Measurements from ENCODE around the gene EXOC3L4. TPM values are rescaled to one million over a fixed set of nuclear protein-coding genes. Genes with fewer than 3 reads are reported as not detected.

The EXOC3L4 gene
- total RNA-seq, 1 experiment from 2014 or later, result 1.4 TPM

- CTCF ChIA-PET, result no interaction called here
- no peak overlapping the region for H3K27ac ChIP-seq (ENCODE audit: low read length)
- H2AFZ ChIP-seq (ENCODE audit: low read length), result no peak overlapping the region
- no peaks in the 10 kb centered on the region for H3K36me3 ChIP-seq (ENCODE audit: low read depth, low read length)
- H3F3A ChIP-seq (ENCODE audit: low read length, unreplicated experiment), result no peaks in the 10 kb centered on the region
- no peak overlapping the region for H3K4me3 ChIP-seq (ENCODE audit: low read length)
- BruUV-seq (replicated peaks), result no TSS peak
- H3K79me2 ChIP-seq (ENCODE audit: low read length), result no peaks in the 10 kb centered on the region
- ATAC-seq (no peak), DNase-seq (no peak)
- peaks cover 7% of the 10 kb centered on the region; the same call in 1 of the 2 replicates for H3K27me3 ChIP-seq (ENCODE audit: low read length)
- H3K9ac ChIP-seq (ENCODE audit: low read length), result no peak overlapping the region
- no peaks in the 10 kb centered on the region for H3K9me2 ChIP-seq (replicated peaks; ENCODE audit: low read length)
- H4K20me1 ChIP-seq (ENCODE audit: low read length), result no peaks in the 10 kb centered on the region
- H3K4me1 ChIP-seq (ENCODE audit: insufficient read depth, low read length), result peaks cover 15% of the 10 kb centered on the region; the same call in 1 of the 2 replicates
- H3K4me2 ChIP-seq (ENCODE audit: low read length), result no peak overlapping the region
- intact Hi-C loops (cut with micrococcal nuclease), result no loop called here
- POLR2A ChIA-PET (ENCODE audit: unreplicated experiment), result no interaction called here
- H3K9me3 ChIP-seq (ENCODE audit: low read length), result no peaks in the 10 kb centered on the region
- TF ChIP-seq EZH2 (IDR thresholded peaks at IDR 0.05; ENCODE audit: low read length, unreplicated experiment) (no peak), EZH2phosphoT487 (IDR thresholded peaks at IDR 0.05; ENCODE audit: borderline replicate concordance, low read length) (no peak), CTCF (conservative IDR thresholded peaks at IDR 0.05; ENCODE audit: low read depth, low read length) (no peak)
Measured at GRCh38 chr14:103101963-103102688, 7.6 kb downstream of the EXOC3L4 start.

GRCh38 chr14:103102689-103103260, 8.2 kb downstream of the EXOC3L4 start:
- Histone ChIP-seq H3K4me2 (ENCODE audit: low read length) (no peak overlapping the region), H3F3A (ENCODE audit: low read length, unreplicated experiment) (no peaks in the 10 kb centered on the region), H3K4me3 (ENCODE audit: low read length) (no peak overlapping the region), H3K4me1 (ENCODE audit: insufficient read depth, low read length) (peaks cover 15% of the 10 kb centered on the region; the same call in 1 of the 2 replicates), H3K27ac (ENCODE audit: low read length) (no peak overlapping the region), H4K20me1 (ENCODE audit: low read length) (no peaks in the 10 kb centered on the region), H3K36me3 (ENCODE audit: low read depth, low read length) (no peaks in the 10 kb centered on the region), H3K9me3 (ENCODE audit: low read length) (no peaks in the 10 kb centered on the region), H3K27me3 (ENCODE audit: low read length) (peaks cover 7% of the 10 kb centered on the region; the same call in 1 of the 2 replicates), H3K9ac (ENCODE audit: low read length) (no peak overlapping the region), H3K79me2 (ENCODE audit: low read length) (no peaks in the 10 kb centered on the region), H2AFZ (ENCODE audit: low read length) (no peak overlapping the region), H3K9me2 (replicated peaks; ENCODE audit: low read length) (no peaks in the 10 kb centered on the region)
- ChIA-PET POLR2A (ENCODE audit: unreplicated experiment) (no interaction called here), CTCF (no interaction called here)
- TF ChIP-seq EZH2 (IDR thresholded peaks at IDR 0.05; ENCODE audit: low read length, unreplicated experiment), result no peak
- BruUV-seq (replicated peaks), result no TSS peak
- no peak for DNase-seq
- intact Hi-C loops (cut with micrococcal nuclease), result no loop called here
- ATAC-seq, result no peak

GRCh38 chr14:103103461-103104388, 9.2 kb downstream of the EXOC3L4 start:
- POLR2A ChIA-PET (ENCODE audit: unreplicated experiment), result no interaction called here
- Histone ChIP-seq H3K27ac (ENCODE audit: low read length) (no peak overlapping the region), H3K4me1 (ENCODE audit: insufficient read depth, low read length) (peaks cover 15% of the 10 kb centered on the region; the same call in 1 of the 2 replicates), H3K4me3 (ENCODE audit: low read length) (peak overlapping the region; percentile 63), H3K9ac (ENCODE audit: low read length) (no peak overlapping the region), H3K9me2 (replicated peaks; ENCODE audit: low read length) (no peaks in the 10 kb centered on the region), H3K9me3 (ENCODE audit: low read length) (no peaks in the 10 kb centered on the region), H4K20me1 (ENCODE audit: low read length) (no peaks in the 10 kb centered on the region), H2AFZ (ENCODE audit: low read length) (peak overlapping the region; percentile 84), H3K27me3 (ENCODE audit: low read length) (peaks cover 7% of the 10 kb centered on the region; the same call in 1 of the 2 replicates), H3K79me2 (ENCODE audit: low read length) (no peaks in the 10 kb centered on the region), H3K4me2 (ENCODE audit: low read length) (peak overlapping the region; percentile 83), H3K36me3 (ENCODE audit: low read depth, low read length) (no peaks in the 10 kb centered on the region), H3F3A (ENCODE audit: low read length, unreplicated experiment) (no peaks in the 10 kb centered on the region)
- CTCF ChIA-PET, result no interaction called here
- BruUV-seq (replicated peaks), result no TSS peak
- peak; percentile 69 for DNase-seq
- ATAC-seq, result peak; percentile 68
- TF ChIP-seq CTCF (conservative IDR thresholded peaks at IDR 0.05; ENCODE audit: low read depth, low read length) (peak; percentile 39; the same call in 1 of the 2 replicates), EZH2 (IDR thresholded peaks at IDR 0.05; ENCODE audit: low read length, unreplicated experiment) (no peak), EZH2phosphoT487 (IDR thresholded peaks at IDR 0.05; ENCODE audit: borderline replicate concordance, low read length) (no peak)
- intact Hi-C loops (cut with micrococcal nuclease), result loop anchor here (2.0 kb wide), 1 partner anchor 81 kb away; no protein-coding TSS in a partner anchor
